HFFc6 (cell line): Measurements from ENCODE around the gene LUC7L3. TPM values are rescaled to one million over a fixed set of nuclear protein-coding genes. Genes with fewer than 3 reads are reported as not detected.

Experiments
- DNase-seq: peaks from one replicate; pipeline ENCODE4 v3.0.0-alpha.2; 2018
- H3K27ac Mint-ChIP-seq: 2 replicates; pipeline ENCODE4 v1.8.0; 2020; ENCODE audit warnings: mild to moderate bottlenecking, mixed read lengths
- H3K27me3 Mint-ChIP-seq: 2 replicates; pipeline ENCODE4 v1.8.0; 2021; ENCODE audit warnings: mild to moderate bottlenecking, moderate library complexity, mixed read lengths; ENCODE audit not compliant: insufficient read depth
- H3K36me3 Mint-ChIP-seq: 2 replicates; pipeline ENCODE4 v1.8.0; 2021; ENCODE audit warnings: low read depth, mixed read lengths
- H3K4me1 Mint-ChIP-seq: 2 replicates; pipeline ENCODE4 v1.8.0; 2020; ENCODE audit warnings: low read depth, mixed read lengths
- H3K4me3 Mint-ChIP-seq: 2 replicates; pipeline ENCODE4 v1.8.0; 2020; ENCODE audit warnings: mild to moderate bottlenecking, moderate library complexity, mixed read lengths
- H3K9me3 Mint-ChIP-seq: 2 replicates; pipeline ENCODE4 v1.8.0; 2020; ENCODE audit warnings: mild to moderate bottlenecking, mixed read lengths
- total RNA-seq, 6 experiments: library from RNA; stranded (reverse); fragmentation: NEBNext Ultra II Directional; extraction: Animal tissue kit (Norgen Biotek cat#: 25700); gene quantifications; 2 replicates in 1 of 6; 3 replicates in 5 of 6; pipeline ENCODE4 v1.2.3, GENCODE V29; 2021
- TF ChIP-seq, protein P1 (sequence below): fragments of 200-600 bp; sonication (generic); IDR thresholded peaks from 2 replicates; pipeline ENCODE4 v1.5.0; 2021; ENCODE audit warnings: antibody characterized with exemption, mild to moderate bottlenecking

Gene LUC7L3
- total RNA-seq, 6 experiments from 2014 or later: 54.0 to 76.3 (median 59.1) TPM

DNA sequence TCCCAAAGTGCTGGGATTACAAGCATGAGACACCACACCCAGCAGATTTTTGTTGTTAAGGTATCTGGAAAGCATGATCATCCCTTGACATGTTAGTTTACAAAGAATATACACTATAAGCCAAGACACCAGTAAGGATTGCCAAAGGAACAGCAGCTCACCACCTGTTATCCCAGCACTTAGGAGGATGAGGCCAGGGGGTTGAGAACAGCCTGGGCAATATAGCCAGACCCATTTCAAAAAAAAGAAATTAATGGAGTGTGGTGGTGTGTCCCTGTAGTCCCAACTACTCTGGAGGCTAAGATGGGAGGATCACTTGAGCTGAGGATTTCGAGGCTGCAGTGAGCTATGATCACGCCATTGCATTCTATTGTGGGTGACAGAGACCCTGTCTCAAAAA lies 42.8 kb downstream of the LUC7L3 start:
- no peaks in the 10 kb centered on the region for H3K36me3 Mint-ChIP-seq
- H3K27me3 Mint-ChIP-seq: no peaks in the 10 kb centered on the region; the same call in 1 of the 2 replicates
- TF ChIP-seq, protein P1, sequence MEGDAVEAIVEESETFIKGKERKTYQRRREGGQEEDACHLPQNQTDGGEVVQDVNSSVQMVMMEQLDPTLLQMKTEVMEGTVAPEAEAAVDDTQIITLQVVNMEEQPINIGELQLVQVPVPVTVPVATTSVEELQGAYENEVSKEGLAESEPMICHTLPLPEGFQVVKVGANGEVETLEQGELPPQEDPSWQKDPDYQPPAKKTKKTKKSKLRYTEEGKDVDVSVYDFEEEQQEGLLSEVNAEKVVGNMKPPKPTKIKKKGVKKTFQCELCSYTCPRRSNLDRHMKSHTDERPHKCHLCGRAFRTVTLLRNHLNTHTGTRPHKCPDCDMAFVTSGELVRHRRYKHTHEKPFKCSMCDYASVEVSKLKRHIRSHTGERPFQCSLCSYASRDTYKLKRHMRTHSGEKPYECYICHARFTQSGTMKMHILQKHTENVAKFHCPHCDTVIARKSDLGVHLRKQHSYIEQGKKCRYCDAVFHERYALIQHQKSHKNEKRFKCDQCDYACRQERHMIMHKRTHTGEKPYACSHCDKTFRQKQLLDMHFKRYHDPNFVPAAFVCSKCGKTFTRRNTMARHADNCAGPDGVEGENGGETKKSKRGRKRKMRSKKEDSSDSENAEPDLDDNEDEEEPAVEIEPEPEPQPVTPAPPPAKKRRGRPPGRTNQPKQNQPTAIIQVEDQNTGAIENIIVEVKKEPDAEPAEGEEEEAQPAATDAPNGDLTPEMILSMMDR: no peak
- DNase-seq: no peak
- no peaks in the 10 kb centered on the region for H3K9me3 Mint-ChIP-seq
- H3K4me3 Mint-ChIP-seq: no peak overlapping the region
- H3K4me1 Mint-ChIP-seq: peaks cover 21% of the 10 kb centered on the region
- no peak overlapping the region for H3K27ac Mint-ChIP-seq

DNA sequence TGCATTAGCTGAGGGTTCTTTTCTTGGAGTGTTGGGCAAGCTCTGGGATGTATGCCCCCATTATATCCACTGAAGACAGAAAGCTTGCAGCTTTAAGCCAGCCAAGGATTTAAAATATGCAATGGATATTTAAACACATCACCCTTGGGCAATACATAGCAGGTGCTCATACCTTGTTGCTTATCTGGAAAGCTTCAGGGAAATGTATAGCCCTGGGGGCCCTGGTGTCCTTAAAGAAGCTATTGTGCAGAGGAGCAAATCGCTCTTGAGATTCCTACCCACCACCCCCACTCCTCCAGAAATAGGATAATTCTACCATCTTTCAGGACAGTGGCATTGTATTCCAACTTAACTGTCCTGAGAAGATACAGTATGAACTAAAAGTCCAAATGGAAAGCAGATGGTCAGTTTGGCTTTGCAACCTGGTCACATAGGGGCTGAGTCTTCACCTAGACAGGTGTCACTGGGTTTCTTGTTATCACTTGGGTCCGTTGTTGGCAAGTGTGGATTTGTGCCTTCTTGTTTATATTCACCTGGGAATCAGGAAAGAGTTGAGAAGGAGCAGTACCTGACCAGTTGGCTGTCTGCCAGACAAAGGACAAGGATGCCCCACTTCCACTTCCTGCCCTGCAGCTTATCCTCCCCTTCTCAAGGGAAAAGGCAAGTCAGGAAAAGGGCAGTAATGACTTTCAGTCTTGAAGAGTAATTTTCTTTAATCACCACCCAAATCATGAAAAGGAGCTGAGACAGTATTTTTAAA lies 44.5 kb downstream of the LUC7L3 start:
- TF ChIP-seq, protein P1: no peak
- no peaks in the 10 kb centered on the region for H3K36me3 Mint-ChIP-seq
- no peak overlapping the region for H3K4me3 Mint-ChIP-seq
- H3K4me1 Mint-ChIP-seq: peaks cover 21% of the 10 kb centered on the region
- H3K27ac Mint-ChIP-seq: no peak overlapping the region
- H3K9me3 Mint-ChIP-seq: no peaks in the 10 kb centered on the region
- DNase-seq: no peak
- H3K27me3 Mint-ChIP-seq: no peaks in the 10 kb centered on the region; the same call in none of the 2 replicates

DNA sequence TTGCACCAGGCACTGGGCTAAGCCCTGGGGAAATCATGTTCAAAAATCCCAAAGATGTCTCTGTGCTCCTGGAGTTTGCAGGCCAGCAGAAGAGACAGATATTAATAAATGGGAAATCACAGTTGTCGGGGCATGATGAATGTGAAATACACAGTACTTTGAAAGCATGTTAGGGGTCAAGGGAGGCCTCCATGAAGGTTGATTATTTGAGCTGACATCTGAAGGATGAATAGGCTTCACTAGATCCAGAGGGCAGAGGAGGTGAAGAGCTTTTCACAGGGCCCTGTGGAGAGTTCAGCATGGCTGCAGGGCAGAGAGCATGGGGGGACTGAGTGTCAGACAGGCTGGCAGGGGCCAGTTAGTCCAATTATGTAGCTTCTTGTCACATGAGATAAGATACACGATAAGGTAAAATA lies 45.3 kb downstream of the LUC7L3 start:
- Mint-ChIP-seq H3K4me1 (peaks cover 21% of the 10 kb centered on the region), H3K27ac (no peak overlapping the region), H3K27me3 (no peaks in the 10 kb centered on the region; the same call in none of the 2 replicates), H3K4me3 (no peak overlapping the region), H3K36me3 (no peaks in the 10 kb centered on the region), H3K9me3 (no peaks in the 10 kb centered on the region)
- TF ChIP-seq, protein P1: no peak
- DNase-seq: no peak

DNA sequence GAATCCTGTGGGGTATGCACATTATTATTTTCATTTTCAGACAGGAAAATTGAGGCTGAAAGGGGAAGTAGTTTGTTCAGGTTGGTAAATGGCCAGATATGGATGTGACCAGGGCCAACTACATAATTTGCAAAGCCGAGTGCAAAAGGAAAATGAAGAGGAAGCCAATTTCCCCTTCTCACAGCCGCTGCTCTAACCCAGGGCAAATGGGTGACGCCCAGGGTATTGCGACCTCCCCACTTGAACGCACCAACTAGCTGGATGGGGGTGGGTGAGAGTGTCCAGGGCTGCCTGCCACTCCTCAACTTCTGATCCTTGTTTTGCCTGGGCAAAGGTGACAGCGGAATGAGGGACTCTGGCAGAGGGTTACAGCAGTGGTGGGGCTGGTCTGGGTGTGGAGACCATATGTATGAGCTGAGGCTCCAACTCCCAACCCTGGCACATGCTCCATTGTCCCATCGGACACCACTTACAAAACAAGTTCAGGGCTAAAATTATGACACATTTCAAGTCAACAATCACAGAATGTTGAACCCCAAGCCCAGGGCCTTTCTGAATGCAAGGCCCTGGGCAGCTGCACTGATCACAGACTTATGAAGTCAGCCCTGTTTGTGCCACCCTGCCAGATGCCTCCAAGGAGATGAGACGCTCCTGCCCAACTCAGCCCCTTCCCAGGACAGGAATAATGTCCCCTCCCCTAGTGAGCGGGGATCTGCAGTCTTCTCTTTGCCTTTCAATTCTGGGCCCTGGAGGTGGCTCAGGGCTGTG lies 46.2 kb downstream of the LUC7L3 start:
- H3K27me3 Mint-ChIP-seq: peaks cover 2% of the 10 kb centered on the region
- H3K4me3 Mint-ChIP-seq: no peak overlapping the region
- TF ChIP-seq, protein P1: no peak
- no peaks in the 10 kb centered on the region for H3K9me3 Mint-ChIP-seq
- H3K27ac Mint-ChIP-seq: no peak overlapping the region
- peaks cover 21% of the 10 kb centered on the region for H3K4me1 Mint-ChIP-seq
- DNase-seq: no peak
- H3K36me3 Mint-ChIP-seq: no peaks in the 10 kb centered on the region

DNA sequence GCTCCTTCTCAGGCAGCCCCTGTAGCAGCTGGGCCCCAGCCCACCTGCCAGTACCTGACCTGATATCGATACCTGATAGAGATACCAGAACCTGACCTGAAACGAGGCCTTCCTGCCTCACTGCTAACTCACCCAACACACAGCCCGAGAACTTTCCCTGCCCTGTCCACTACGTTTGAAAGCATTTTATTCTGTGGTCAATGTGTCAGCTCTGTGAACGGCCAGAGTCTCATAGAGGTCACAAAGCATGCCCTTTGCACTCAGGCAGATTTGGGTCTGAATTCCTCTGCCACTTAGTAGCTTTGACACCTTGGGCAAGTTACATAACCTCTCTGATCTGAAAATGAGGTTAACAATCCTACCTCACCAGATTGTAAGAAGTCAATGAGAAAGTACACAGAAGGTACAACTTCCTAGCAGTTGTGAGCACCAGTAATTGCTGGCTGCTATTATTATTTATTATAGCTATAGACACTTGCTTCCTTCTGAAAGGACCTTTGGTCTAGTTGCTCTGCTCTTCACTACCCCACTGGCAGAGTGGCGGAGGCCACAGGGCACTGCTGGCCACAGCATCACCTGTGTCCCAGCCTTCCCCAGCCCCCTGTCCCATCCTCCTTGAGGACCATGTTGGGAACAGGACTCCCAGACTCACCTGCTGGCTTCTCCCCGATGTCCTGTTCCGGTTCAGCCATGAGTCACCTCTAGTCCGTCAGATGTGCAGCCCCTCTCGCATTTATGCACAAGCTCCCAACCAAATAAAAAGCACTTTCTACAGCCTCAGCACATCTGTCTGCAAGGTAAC lies 47.0 kb downstream of the LUC7L3 start:
- H3K36me3 Mint-ChIP-seq: no peaks in the 10 kb centered on the region
- no peak overlapping the region for H3K4me3 Mint-ChIP-seq
- peaks cover 21% of the 10 kb centered on the region for H3K4me1 Mint-ChIP-seq
- no peak overlapping the region for H3K27ac Mint-ChIP-seq
- no peaks in the 10 kb centered on the region for H3K9me3 Mint-ChIP-seq
- peaks cover 5% of the 10 kb centered on the region for H3K27me3 Mint-ChIP-seq
- TF ChIP-seq, protein P1: no peak
- no peak for DNase-seq
